Body of pancreas (tissue), 4 donors: ENCODE data around the gene PLXDC2.

Experiments
- POLR2A ChIP-seq, 3 donors: fragments of 450-650 bp; IDR thresholded peaks; one replicate each; pipeline ENCODE4 v1.6.1; 2016; ENCODE audit warnings: antibody characterized with exemption in 3 of 3, mild to moderate bottlenecking in 2 of 3
- TF ChIP-seq, protein P1 (sequence below), 7 experiments: fragments of 450-650 bp in 4 of 7; fragments of 200-600 bp in 3 of 7; sonication (generic) in 3 of 7; IDR thresholded peaks; one replicate each; pipeline ENCODE4 v1.5.1; 2016 to 2019; ENCODE audit warnings: antibody characterized with exemption in 7 of 7

DNA sequence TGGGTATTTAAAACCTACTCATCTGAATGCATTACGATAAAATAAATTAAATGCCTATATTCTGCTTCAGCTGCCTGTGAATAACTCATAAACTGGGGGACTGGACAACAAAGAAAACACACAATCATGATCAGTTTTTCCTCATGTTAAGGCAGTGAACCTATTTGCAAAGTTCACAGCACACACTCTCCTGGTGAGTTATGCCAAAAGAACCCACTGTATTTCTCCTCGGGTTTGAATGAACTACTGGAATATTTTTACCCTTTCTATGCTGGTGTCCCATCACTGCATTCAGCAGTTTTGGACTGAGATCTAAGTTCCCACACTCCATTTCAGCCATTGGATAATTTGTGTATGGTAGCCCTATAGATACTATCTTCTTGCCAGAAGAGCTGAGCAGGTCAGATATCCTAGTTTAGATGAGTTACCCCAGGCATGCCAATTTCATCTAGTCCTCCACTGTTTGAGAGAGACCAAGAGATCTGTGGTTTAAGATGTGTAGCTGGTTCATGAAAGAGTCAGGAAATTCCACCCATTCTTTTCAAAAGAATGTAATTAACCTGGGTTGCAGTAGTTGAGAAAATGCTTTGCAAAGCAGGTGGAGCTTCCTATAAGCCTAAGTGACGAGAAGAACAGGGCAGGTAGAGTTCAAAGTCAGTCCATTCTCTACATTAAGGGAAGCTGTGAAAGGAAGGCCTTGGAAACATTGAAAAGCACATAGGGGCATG is 101.7 kb downstream of the PLXDC2 start:
- TF ChIP-seq, protein P1, sequence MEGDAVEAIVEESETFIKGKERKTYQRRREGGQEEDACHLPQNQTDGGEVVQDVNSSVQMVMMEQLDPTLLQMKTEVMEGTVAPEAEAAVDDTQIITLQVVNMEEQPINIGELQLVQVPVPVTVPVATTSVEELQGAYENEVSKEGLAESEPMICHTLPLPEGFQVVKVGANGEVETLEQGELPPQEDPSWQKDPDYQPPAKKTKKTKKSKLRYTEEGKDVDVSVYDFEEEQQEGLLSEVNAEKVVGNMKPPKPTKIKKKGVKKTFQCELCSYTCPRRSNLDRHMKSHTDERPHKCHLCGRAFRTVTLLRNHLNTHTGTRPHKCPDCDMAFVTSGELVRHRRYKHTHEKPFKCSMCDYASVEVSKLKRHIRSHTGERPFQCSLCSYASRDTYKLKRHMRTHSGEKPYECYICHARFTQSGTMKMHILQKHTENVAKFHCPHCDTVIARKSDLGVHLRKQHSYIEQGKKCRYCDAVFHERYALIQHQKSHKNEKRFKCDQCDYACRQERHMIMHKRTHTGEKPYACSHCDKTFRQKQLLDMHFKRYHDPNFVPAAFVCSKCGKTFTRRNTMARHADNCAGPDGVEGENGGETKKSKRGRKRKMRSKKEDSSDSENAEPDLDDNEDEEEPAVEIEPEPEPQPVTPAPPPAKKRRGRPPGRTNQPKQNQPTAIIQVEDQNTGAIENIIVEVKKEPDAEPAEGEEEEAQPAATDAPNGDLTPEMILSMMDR (IDR thresholded peaks at IDR 0.05): no peak
- no peak for TF ChIP-seq POLR2A (IDR thresholded peaks at IDR 0.05)
